SU-DHL-6 (cell line): ENCODE measurements around the gene APOL1.

Experiments used
- CTCF ChIP-seq: fragments of 200-600 bp; sonication (generic); IDR thresholded peaks from one replicate; pipeline ENCODE4 v1.5.1; 2017; ENCODE audit warnings: antibody characterized with exemption, mild to moderate bottlenecking, low read length, moderate library complexity; ENCODE audit not compliant: insufficient read depth, poor library complexity, severe bottlenecking
- EZH2phosphoT487 ChIP-seq: fragments of 200-600 bp; sonication (generic), shearing (Covaris generic); conservative IDR thresholded peaks from 2 replicates; pipeline ENCODE4 v1.6.1; 2018; ENCODE audit warnings: mild to moderate bottlenecking, antibody characterized with exemption, low read length, moderate library complexity, mixed read lengths

GRCh38 chr22:36236388-36237319 lies 16.3 kb upstream of the APOL1 start:
- TF ChIP-seq CTCF (no peak), EZH2phosphoT487 (no peak)
